Aorta (tissue), 5 donors: ENCODE data around the gene ATP6V0D1. TPM values are rescaled to one million over a fixed set of nuclear protein-coding genes. Genes with fewer than 3 reads are reported as not detected.
A peak's percentile ranks its signal among the peaks of the same experiment; 100 is the strongest.

ENCODE experiments used
- ATAC-seq: fragments of 200-7000 bp; cut with Tn5 transposase; one replicate; pipeline ENCODE4 v1.9.1; 2022; ENCODE audit warnings: moderate library complexity; ENCODE audit not compliant: low FRiP score
- DNase-seq, 2 donors: peaks; one replicate each; pipeline ENCODE4 v3.0.0-alpha.2; 2020
- H3K27ac ChIP-seq, 2 donors: one replicate each; pipeline ENCODE4 v1.5.1; 2013; ENCODE audit warnings: low read length in 2 of 2, mild to moderate bottlenecking in 2 of 2, moderate library complexity in 2 of 2, control low read depth in 1 of 2, inconsistent platforms in 1 of 2, low read depth in 1 of 2
- H3K27me3 ChIP-seq, 2 donors: one replicate each; pipeline ENCODE4 v1.6.1; 2013; ENCODE audit warnings: control low read depth in 1 of 2, low read length in 1 of 2, mild to moderate bottlenecking in 1 of 2, moderate library complexity in 1 of 2; ENCODE audit not compliant: insufficient read depth in 2 of 2, control insufficient read depth in 1 of 2
- H3K36me3 ChIP-seq, 2 donors: one replicate each; pipeline ENCODE4 v1.6.1; 2013; ENCODE audit warnings: control low read depth in 1 of 2, low read length in 1 of 2, mild to moderate bottlenecking in 1 of 2; ENCODE audit not compliant: insufficient read depth in 2 of 2, control insufficient read depth in 1 of 2
- H3K4me1 ChIP-seq, 2 donors: one replicate each; pipeline ENCODE4 v1.6.1; 2013; ENCODE audit warnings: low read length in 2 of 2, control low read depth in 1 of 2, mild to moderate bottlenecking in 1 of 2, moderate library complexity in 1 of 2; ENCODE audit not compliant: insufficient read depth in 2 of 2, control insufficient read depth in 1 of 2
- H3K4me3 ChIP-seq, 2 donors: one replicate each; pipeline ENCODE4 v1.5.1; 2013; ENCODE audit warnings: low read length in 2 of 2, control low read depth in 1 of 2, mild to moderate bottlenecking in 1 of 2
- H3K9me3 ChIP-seq: one replicate; pipeline ENCODE4 v1.6.1; 2013; ENCODE audit warnings: mild to moderate bottlenecking, low read length; ENCODE audit not compliant: control insufficient read depth
- WGBS, 2 donors: extraction: QIAGEN DNeasy Blood & Tissue Kit; methylation state at CpG; one replicate each; pipeline ENCODE4 v1.1.7; 2013; 5-methylcytosine and 5-hydroxymethylcytosine counted together
- intact Hi-C, 2 donors: fragments of 100-400 bp; cut with DNase I; formaldehyde crosslinking; loops; one replicate each; pipeline versions ENCODE4 v1.14.2 to v1.15.0; 2022
- polyA plus RNA-seq, 2 donors: library from polyadenylated mRNA; stranded (reverse); fragments of 200-250 nt; gene quantifications; one replicate each; pipeline ENCODE4 v1.2.3, GENCODE V29; 2013
- total RNA-seq, 2 donors: library from RNA; stranded (reverse); fragmentation: NEBNext Ultra II Directional; extraction: Animal tissue kit (Norgen Biotek cat#: 25700); gene quantifications; one replicate each; pipeline ENCODE4 v1.2.1, GENCODE V29; 2021
- donor health status: healthy with polysubstance abuse.
- donor health status: Bipolar disorder and iron deficiency.
- donor health status: DM: no; HTN: no; CAD: no.
- donor health status: DM: no; HTN: no; CAD: no.
- donor health status: DM: yes; HTN: yes; CAD: no.

ATP6V0D1 gene
- total and polyA plus RNA-seq, 4 donors = 52.0 to 88.0 (median 60.3) TPM

DNA sequence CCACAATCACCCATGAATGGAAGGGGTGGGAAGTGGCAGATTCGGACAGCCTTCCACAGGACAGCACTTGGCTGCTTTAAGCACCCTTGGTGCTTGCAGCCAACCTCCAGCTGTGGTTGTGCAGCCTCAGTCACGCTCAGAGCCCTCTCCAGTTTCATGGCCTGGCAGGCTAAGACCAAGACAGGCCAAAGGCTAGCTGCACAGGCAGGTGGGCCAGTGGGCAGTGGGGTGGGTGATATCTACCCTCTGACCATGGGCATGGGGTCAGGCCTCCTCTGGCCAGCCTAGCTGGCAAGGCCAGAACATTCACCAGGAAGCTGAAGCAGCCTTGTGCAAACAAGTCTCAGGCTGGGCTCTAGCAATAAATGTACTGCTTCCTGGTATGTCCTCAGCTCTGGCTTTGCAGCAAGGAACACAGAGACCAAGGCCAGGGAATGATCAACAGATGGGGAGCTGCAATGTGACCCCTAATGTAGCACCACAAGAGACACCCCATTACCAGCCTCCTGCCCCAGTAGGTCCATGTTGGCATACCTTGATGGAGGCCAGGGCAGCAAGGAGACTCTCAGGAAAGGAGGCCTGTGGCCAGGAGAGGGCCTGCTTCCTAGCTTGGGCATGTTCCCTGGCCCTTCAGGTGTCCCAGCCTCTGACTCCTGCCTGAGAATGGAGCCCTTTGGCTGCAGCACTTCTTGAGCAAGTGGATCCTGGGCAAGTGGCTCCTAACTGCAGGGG lies 29.1 kb downstream of the ATP6V0D1 start:
- H3K36me3 ChIP-seq = peaks cover 0 to 4% of the 10 kb centered on the region in 2 donors
- DNase-seq (no peak), ATAC-seq (peak; percentile 3)
- H3K27me3 ChIP-seq = no peaks in the 10 kb centered on the region
- intact Hi-C loops = no loop called here
- H3K9me3 ChIP-seq = no peaks in the 10 kb centered on the region
- no peak overlapping the region for H3K27ac ChIP-seq
- H3K4me1 ChIP-seq = no peaks in the 10 kb centered on the region
- no peak overlapping the region for H3K4me3 ChIP-seq
- 18 to 31% methylated on average over 2 of the region's 2 CpGs for WGBS, 2 donors

DNA sequence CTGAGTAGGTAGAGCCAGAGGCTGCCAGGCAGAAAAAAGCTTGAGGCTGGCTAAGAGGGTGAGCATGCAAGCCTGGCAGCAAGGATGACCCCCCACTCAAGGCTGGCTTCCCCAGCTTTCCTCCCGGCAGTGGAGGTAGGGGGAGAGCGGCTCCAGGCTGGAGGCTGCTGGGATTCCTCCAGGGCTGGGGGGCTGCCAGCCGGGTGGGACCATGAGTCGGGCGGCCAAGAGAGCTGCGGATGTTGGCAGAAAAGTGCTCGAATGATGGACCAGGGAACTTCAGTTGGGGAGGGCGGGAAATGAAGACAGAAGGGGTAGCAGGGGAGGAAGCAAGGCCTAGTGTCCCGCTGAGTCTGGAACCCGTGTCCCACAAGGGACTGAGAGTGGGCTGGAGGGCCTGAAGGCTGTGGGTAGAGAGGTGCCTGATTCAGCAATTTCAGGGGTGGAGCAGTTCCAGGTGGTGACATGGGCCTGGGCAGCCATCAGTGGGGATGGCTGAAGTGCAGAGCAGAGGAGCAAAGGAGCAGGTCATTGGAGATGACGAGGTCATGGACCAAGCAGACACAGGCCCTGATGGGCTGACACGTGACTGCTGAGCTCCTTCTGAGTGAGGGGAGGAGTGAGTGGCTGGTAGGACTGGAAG lies 29.8 kb downstream of the ATP6V0D1 start:
- Histone ChIP-seq H3K27me3 (no peaks in the 10 kb centered on the region), H3K9me3 (no peaks in the 10 kb centered on the region), H3K4me3 (no peak overlapping the region), H3K27ac (no peak overlapping the region), H3K4me1 (no peaks in the 10 kb centered on the region), H3K36me3 (peaks cover 0 to 4% of the 10 kb centered on the region in 2 donors)
- intact Hi-C loops = no loop called here
- 31 to 52% methylated on average over 12 of the region's 12 CpGs for WGBS, 2 donors
- no peak for ATAC-seq
- DNase-seq = no peak

DNA sequence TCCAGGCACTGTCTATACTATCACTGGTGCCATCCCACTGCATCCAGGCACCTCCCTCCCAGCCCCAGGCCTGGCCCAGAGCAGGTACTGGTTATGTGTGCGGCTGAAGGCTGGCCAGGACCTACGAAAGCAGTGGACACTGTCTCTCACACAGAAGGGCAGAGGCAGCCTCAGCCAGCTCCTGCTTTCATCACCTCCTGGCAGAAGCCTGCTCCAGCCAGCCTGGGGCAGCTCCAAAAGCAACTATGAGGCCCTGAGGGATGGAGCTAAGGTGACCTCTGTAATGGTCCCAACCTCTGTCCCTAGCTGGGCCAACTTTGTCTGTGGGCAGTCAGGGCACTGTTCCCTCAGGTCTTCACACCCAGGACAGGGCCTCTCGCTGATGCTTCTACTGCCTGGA lies 31.2 kb downstream of the ATP6V0D1 start:
- Histone ChIP-seq H3K27me3 (no peaks in the 10 kb centered on the region), H3K36me3 (peaks cover 0 to 4% of the 10 kb centered on the region in 2 donors)
- WGBS, 2 donors = 41 to 44% methylated on average over 3 of the region's 3 CpGs

DNA sequence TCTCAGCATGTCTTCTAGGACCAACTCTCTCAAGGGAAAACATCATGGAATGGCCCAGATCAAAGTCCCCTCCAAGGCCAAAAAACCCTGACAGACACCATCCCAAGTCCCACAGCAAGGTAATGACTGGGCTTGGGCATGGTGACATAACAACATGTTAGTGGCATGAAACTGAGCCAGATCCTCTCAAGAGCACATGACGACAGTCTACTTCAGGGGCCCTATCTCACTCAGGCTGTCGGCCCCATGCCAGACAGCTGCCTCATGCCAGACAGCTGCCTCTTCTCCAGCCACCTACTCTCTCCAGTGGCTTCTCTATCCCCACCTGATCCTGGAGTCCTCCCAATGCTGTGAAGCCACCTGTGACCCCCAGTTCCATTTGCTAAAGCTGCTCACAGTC lies 31.6 kb downstream of the ATP6V0D1 start:
- DNase-seq = no peak
- WGBS, 2 donors = 45 to 48% methylated on average over 2 of the region's 2 CpGs
- intact Hi-C loops = no loop called here
- H3K36me3 ChIP-seq = peaks cover 0 to 4% of the 10 kb centered on the region in 2 donors
- H3K27me3 ChIP-seq = no peaks in the 10 kb centered on the region
- H3K9me3 ChIP-seq = no peaks in the 10 kb centered on the region
- H3K4me3 ChIP-seq = no peak overlapping the region
- no peak for ATAC-seq
- H3K27ac ChIP-seq = no peak overlapping the region
- no peaks in the 10 kb centered on the region for H3K4me1 ChIP-seq

More for the DNA sequence above, 31.2 kb downstream of the ATP6V0D1 start:
- DNase-seq (peak in 1 of 2 donors; percentile 74), ATAC-seq (no peak)
- intact Hi-C loops = no loop called here
- Histone ChIP-seq H3K4me3 (no peak overlapping the region), H3K4me1 (no peaks in the 10 kb centered on the region), H3K27ac (no peak overlapping the region), H3K9me3 (no peaks in the 10 kb centered on the region)

DNA sequence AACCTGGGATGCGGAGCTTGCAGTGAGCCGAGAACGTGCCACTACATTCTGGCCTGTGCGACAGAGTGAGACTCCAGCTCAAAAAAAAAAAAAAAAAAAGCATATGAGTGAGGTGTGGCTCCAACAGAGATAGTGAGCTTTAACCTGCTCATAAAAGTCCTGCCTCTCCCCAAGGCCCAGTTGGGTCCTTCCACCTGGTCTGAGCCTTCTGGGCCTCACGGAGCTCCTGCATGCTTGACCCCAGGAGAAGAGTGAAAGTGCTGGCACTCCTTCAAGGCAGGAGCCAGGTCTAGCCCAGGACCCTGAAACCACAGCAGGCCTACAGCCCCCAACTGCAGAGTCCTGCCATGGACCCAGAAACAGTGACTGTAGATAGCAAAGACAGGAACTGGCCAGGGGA lies 32.4 kb downstream of the ATP6V0D1 start:
- H3K4me3 ChIP-seq = no peak overlapping the region
- no peak overlapping the region for H3K27ac ChIP-seq
- no peaks in the 10 kb centered on the region for H3K27me3 ChIP-seq
- H3K4me1 ChIP-seq = no peaks in the 10 kb centered on the region
- ATAC-seq (no peak), DNase-seq (no peak)
- intact Hi-C loops = no loop called here
- whole genome bisulfite sequencing, 2 donors = 95 to 99% methylated on average over 5 of the region's 5 CpGs
- H3K9me3 ChIP-seq = no peaks in the 10 kb centered on the region
- peaks cover 0 to 4% of the 10 kb centered on the region in 2 donors for H3K36me3 ChIP-seq

DNA sequence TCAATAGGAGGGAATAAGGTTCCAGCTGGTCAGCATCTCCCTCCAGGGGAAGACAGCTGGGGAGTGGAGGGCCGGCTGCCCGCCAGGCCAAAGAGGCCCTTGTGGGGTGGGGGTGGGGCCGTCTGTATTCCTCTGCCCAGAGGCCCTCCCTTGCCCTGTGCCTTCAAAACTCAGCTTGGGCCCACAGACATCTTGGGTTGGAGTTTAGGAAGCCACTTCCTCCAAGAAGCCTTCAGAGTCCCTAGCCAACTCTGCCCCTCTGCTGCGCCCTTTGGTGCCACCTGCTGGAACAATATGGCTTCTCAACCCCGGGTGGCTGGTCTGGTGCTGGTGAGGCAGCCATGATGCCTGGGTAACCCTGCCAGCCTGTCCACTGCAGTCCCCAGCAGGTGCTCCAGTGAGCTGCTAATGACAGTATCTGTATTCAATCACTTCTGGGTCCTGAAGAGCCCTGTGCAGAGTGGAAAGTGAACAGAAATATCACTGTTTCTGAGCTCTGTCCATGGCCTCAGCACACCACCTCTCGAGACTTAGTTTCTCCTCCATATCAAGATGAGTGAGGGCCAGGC lies 33.4 kb downstream of the ATP6V0D1 start:
- H3K27ac ChIP-seq = no peak overlapping the region
- no peaks in the 10 kb centered on the region for H3K27me3 ChIP-seq
- DNase-seq (no peak), ATAC-seq (no peak)
- intact Hi-C loops = no loop called here
- WGBS, 2 donors = 81 to 84% methylated on average over 6 of the region's 6 CpGs
- H3K4me3 ChIP-seq = no peak overlapping the region
- no peaks in the 10 kb centered on the region for H3K9me3 ChIP-seq
- no peaks in the 10 kb centered on the region for H3K4me1 ChIP-seq
- peaks cover 0 to 2% of the 10 kb centered on the region in 2 donors for H3K36me3 ChIP-seq

DNA sequence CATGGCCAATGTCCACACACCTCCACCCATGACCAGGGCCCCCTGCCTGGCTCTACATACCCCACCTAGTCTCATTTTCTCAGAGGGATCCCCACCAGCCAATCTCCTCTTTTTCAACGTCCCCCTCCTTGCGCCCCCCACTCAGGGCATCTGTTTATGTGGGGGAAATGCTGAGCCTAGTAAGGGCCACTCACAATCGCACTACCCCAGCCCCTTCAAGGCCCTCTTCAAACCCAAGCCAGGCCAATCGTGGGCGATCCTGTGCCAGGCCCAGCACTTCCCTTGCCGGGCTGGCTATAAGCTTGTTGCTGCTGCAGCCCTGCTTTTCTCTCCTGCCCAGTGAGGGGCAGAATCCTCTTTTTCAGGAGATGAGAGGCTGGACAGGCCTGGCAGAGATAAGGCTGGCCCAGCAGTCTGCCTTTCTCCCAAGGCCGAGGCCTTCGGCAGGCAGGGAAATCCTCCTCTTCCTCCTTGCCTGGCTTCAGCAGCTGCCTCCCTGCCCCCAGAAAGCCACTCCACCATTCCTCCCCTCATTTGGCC lies 33.9 kb downstream of the ATP6V0D1 start:
- WGBS, 2 donors = 91 to 96% methylated on average over 8 of the region's 8 CpGs
- no peak for DNase-seq
- Histone ChIP-seq H3K9me3 (no peaks in the 10 kb centered on the region), H3K4me3 (no peak overlapping the region), H3K36me3 (peaks cover 0 to 2% of the 10 kb centered on the region in 2 donors), H3K4me1 (no peaks in the 10 kb centered on the region), H3K27ac (no peak overlapping the region), H3K27me3 (no peaks in the 10 kb centered on the region)
- no peak for ATAC-seq
- intact Hi-C loops = no loop called here

DNA sequence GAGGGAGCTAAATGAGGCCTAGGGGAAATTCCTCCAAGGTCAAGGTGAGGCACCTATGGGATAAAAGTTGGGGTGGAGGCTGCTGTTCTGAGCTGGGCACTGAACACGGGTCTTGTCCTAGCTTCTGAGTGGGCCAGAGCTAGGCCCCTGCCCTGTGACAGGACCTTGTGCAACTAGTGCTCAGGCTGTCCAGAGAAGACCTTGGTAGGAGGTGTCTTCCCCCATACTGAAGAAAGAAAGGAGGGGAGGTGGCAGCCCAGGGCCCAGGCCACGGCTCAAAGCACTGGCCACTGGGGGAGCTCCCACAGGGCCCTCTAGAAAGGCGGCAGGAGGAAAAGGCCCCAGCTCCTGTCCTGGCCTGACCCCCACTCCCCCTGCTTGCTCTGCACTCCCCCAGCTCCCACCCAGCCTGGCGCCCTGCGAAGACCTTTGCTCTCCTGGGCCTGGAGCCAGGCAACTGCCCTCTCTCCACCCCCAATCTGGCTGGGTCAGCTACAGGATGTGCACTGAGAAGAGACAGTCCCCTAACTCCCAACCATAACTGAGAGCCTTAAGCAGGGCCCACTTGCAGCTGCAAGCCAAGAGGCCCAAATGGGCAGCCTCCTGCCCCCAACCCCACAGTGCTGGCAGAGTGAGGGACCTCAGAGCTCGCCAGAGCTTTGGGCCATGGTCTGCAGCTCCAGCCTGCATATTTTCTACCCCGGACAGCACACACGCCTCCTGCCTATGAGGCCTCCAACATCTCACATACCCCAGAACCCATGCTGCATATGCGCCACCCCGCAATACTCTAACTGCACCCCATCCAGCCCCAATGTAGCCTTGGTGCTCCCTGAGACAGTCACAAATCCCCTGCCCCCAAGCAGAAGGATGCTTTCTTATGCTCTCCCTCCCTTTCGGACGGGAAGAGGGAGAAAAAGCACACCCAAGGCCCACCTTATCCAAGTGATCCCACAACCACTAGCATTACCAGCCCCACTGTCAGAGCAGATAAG lies 34.7 kb downstream of the ATP6V0D1 start:
- no peaks in the 10 kb centered on the region for H3K27me3 ChIP-seq
- WGBS, 2 donors = 84 to 85% methylated on average over 11 to 12 of the region's 12 CpGs
- no peak overlapping the region for H3K27ac ChIP-seq
- H3K4me1 ChIP-seq = no peaks in the 10 kb centered on the region
- DNase-seq (no peak), ATAC-seq (no peak)
- H3K4me3 ChIP-seq = no peak overlapping the region
- peaks cover 0 to 2% of the 10 kb centered on the region in 2 donors for H3K36me3 ChIP-seq
- intact Hi-C loops = no loop called here
- no peaks in the 10 kb centered on the region for H3K9me3 ChIP-seq
